SU-DHL-6 (cell line): ENCODE measurements around the gene EHMT2.

ENCODE experiments used
- H2AFZ ChIP-seq: fragments of 200-600 bp; sonication (generic); 2 replicates; pipeline ENCODE4 v1.6.1; 2014; ENCODE audit warnings: low read depth, mild to moderate bottlenecking, moderate library complexity, mixed read lengths, antibody characterized with exemption, low read length; ENCODE audit not compliant: severe bottlenecking
- H3F3A ChIP-seq: fragments of 200-600 bp; shearing (Covaris generic); 2 replicates; pipeline ENCODE4 v1.6.0; 2016; ENCODE audit warnings: antibody characterized with exemption, mild to moderate bottlenecking; ENCODE audit not compliant: insufficient read depth
- H3K27ac ChIP-seq: fragments of 200-600 bp; sonication (generic); 2 replicates; pipeline ENCODE4 v1.5.1; 2016; ENCODE audit warnings: low read depth, mild to moderate bottlenecking, low read length, moderate library complexity, mixed read lengths
- H3K27me3 ChIP-seq: fragments of 200-600 bp; sonication (generic), shearing (Covaris generic); 2 replicates; pipeline ENCODE4 v1.6.0; 2014; ENCODE audit warnings: mild to moderate bottlenecking, low read length
- H3K36me3 ChIP-seq: fragments of 200-600 bp; sonication (generic); 2 replicates; pipeline ENCODE4 v1.6.1; 2014; ENCODE audit warnings: mild to moderate bottlenecking, low read length, mixed read lengths
- H3K4me2 ChIP-seq: fragments of 300-600, 200-600 bp; shearing (Covaris generic), sonication (generic); 2 replicates; pipeline ENCODE4 v1.6.0; 2014; ENCODE audit warnings: low read length, low read depth, mild to moderate bottlenecking; ENCODE audit not compliant: poor library complexity, severe bottlenecking
- H3K4me3 ChIP-seq: fragments of 200-600 bp; sonication (generic); 2 replicates; pipeline ENCODE4 v1.5.1; 2014; ENCODE audit warnings: antibody characterized with exemption, low read length, mild to moderate bottlenecking, mixed read lengths; ENCODE audit not compliant: insufficient read depth, poor library complexity, severe bottlenecking
- H3K79me2 ChIP-seq: fragments of 200-600 bp; sonication (generic); 2 replicates; pipeline ENCODE4 v1.6.1; 2014; ENCODE audit warnings: mild to moderate bottlenecking, low read length, moderate library complexity; ENCODE audit not compliant: insufficient read depth
- H3K9ac ChIP-seq: fragments of 200-600 bp; sonication (generic); 2 replicates; pipeline ENCODE4 v1.7.0; 2014; ENCODE audit warnings: mild to moderate bottlenecking, low read length
- H3K9me2 ChIP-seq: fragments of 200-600 bp; sonication (generic); replicated peaks from 2 replicates; pipeline ENCODE4 v1.6.1; 2014; ENCODE audit warnings: low read length; ENCODE audit not compliant: insufficient read depth
- H3K9me3 ChIP-seq: fragments of 200-600 bp; sonication (generic); 2 replicates; pipeline ENCODE4 v1.6.1; 2014; ENCODE audit warnings: low read length, mixed read lengths; ENCODE audit not compliant: insufficient read depth
- H4K20me1 ChIP-seq: fragments of 200-600 bp; sonication (generic); 2 replicates; pipeline ENCODE4 v1.6.1; 2014; ENCODE audit warnings: low read depth, mild to moderate bottlenecking, antibody characterized with exemption, low read length, moderate library complexity, mixed read lengths
- EZH2phosphoT487 ChIP-seq: fragments of 200-600 bp; sonication (generic), shearing (Covaris generic); conservative IDR thresholded peaks from 2 replicates; pipeline ENCODE4 v1.6.1; 2018; ENCODE audit warnings: mild to moderate bottlenecking, antibody characterized with exemption, low read length, moderate library complexity, mixed read lengths
- TF ChIP-seq, protein P1 (sequence below): fragments of 200-600 bp; sonication (generic); IDR thresholded peaks from one replicate; pipeline ENCODE4 v1.5.1; 2017; ENCODE audit warnings: antibody characterized with exemption, mild to moderate bottlenecking, low read length, moderate library complexity; ENCODE audit not compliant: insufficient read depth, poor library complexity, severe bottlenecking

The EHMT2 gene

GRCh38 chr6:31875877-31876276, 21.6 kb downstream of the EHMT2 start:
- H3K9me3 ChIP-seq = no peaks in the 10 kb centered on the region
- no peaks in the 10 kb centered on the region for H3K36me3 ChIP-seq
- no peak overlapping the region for H2AFZ ChIP-seq
- H3F3A ChIP-seq = no peaks in the 10 kb centered on the region
- no peaks in the 10 kb centered on the region for H3K27me3 ChIP-seq
- no peaks in the 10 kb centered on the region for H3K79me2 ChIP-seq
- no peak overlapping the region for H3K4me3 ChIP-seq
- H3K9me2 ChIP-seq = no peaks in the 10 kb centered on the region
- H3K4me2 ChIP-seq = no peak overlapping the region
- TF ChIP-seq EZH2phosphoT487 = no peak
- TF ChIP-seq, protein P1, sequence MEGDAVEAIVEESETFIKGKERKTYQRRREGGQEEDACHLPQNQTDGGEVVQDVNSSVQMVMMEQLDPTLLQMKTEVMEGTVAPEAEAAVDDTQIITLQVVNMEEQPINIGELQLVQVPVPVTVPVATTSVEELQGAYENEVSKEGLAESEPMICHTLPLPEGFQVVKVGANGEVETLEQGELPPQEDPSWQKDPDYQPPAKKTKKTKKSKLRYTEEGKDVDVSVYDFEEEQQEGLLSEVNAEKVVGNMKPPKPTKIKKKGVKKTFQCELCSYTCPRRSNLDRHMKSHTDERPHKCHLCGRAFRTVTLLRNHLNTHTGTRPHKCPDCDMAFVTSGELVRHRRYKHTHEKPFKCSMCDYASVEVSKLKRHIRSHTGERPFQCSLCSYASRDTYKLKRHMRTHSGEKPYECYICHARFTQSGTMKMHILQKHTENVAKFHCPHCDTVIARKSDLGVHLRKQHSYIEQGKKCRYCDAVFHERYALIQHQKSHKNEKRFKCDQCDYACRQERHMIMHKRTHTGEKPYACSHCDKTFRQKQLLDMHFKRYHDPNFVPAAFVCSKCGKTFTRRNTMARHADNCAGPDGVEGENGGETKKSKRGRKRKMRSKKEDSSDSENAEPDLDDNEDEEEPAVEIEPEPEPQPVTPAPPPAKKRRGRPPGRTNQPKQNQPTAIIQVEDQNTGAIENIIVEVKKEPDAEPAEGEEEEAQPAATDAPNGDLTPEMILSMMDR = no peak
- no peak overlapping the region for H3K27ac ChIP-seq
- no peaks in the 10 kb centered on the region for H4K20me1 ChIP-seq
- no peak overlapping the region for H3K9ac ChIP-seq

DNA sequence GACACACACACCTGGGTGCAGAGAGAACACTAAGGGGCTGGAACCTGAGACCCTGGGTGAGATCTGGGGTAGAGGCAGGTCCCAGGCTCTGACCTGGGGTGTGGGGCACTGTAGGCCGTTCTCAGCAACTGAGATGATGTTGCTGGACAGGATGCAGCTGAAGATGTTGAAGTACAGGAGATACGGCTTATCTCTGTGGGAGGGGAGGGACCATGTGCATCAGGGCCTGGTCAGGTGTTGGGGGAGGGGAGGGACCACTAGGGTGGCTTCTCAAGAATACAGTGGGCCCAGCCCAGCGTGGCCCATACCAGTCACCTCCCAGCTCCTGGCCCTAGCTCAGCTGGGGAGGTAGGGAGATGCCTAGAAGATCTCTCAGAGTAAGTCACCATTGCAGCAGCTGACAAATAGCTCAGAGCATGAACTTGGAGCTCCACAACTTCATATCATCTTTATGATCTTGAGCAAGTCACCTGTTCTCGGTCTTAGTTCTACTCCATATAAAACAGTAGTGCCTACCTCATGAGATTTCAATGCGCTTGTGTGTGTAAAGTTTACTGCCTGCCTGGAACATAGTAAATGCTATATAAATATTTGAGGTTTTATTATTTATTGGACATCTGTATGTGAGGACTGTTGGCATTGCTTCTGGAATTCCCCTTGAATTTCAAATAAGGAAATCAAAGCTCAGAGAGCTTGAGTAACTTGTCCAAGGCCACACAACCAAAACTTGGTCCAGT, 22.5 kb downstream of the EHMT2 start:
- Histone ChIP-seq H3K27ac (no peak overlapping the region), H3F3A (no peaks in the 10 kb centered on the region), H3K4me3 (no peak overlapping the region), H3K9me2 (no peaks in the 10 kb centered on the region), H3K27me3 (no peaks in the 10 kb centered on the region), H3K9me3 (no peaks in the 10 kb centered on the region), H2AFZ (no peak overlapping the region), H3K4me2 (no peak overlapping the region), H3K36me3 (no peaks in the 10 kb centered on the region), H4K20me1 (no peaks in the 10 kb centered on the region), H3K9ac (no peak overlapping the region), H3K79me2 (no peaks in the 10 kb centered on the region)
- TF ChIP-seq EZH2phosphoT487 = no peak
- TF ChIP-seq, protein P1 = no peak

DNA sequence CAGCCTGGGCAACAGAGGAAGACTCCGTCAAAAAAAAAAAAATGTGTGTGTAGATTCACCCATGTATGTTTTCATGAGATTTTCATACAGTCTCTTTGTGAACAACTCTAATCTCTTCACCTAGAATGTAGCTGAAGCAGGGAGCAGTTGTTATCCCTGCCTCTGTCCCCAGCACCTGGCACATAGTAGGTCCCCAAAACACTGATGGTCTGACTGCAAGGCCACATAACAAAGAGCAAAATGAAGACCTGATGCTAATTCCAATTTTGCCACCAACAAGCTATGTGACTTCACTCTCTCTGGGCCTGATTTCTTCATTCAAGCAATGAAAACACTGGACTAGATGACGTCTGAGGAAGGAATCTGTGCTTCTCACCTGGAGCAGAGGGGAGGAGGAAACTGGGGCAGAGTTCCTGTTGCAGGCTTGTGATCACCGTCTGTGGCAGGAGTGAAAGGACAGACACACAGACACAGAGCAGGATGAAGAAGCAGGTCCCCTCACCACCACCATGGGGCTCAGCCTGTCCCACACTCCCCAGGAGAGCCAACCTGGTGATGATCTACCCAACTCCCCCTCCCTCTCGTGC, 23.3 kb downstream of the EHMT2 start:
- TF ChIP-seq, protein P1 = no peak
- no peak for TF ChIP-seq EZH2phosphoT487
- Histone ChIP-seq H3K9ac (no peak overlapping the region), H3K4me2 (no peak overlapping the region), H2AFZ (no peak overlapping the region), H3K36me3 (no peaks in the 10 kb centered on the region), H3K9me2 (no peaks in the 10 kb centered on the region), H3K9me3 (no peaks in the 10 kb centered on the region), H4K20me1 (no peaks in the 10 kb centered on the region), H3K27ac (no peak overlapping the region), H3K4me3 (no peak overlapping the region), H3K27me3 (no peaks in the 10 kb centered on the region), H3F3A (no peaks in the 10 kb centered on the region), H3K79me2 (no peaks in the 10 kb centered on the region)
